Mesenchymal stem cell (in vitro differentiated cells and primary cell): ENCODE results near the gene CT45A3. TPM values are rescaled to one million over a fixed set of nuclear protein-coding genes. Genes with fewer than 3 reads are reported as not detected.
"Not testable (repeated sequence)": the region's sequence is repeated elsewhere in the genome, so short reads cannot be mapped to it uniquely, and the experiment has no call there.

Experiments
- DNase-seq: peaks from one replicate; pipeline ENCODE4 v3.0.0-alpha.2; 2013
- H2AFZ ChIP-seq: one replicate; pipeline ENCODE4 v1.6.1; 2013; ENCODE audit warnings: low read depth, mild to moderate bottlenecking, control low read depth, inconsistent platforms, low read length, moderate library complexity
- H2AK5ac ChIP-seq: 2 replicates; pipeline ENCODE4 v1.6.1; 2013; ENCODE audit warnings: low read length, moderate library complexity, mild to moderate bottlenecking, inconsistent platforms; ENCODE audit not compliant: severe bottlenecking
- H2BK120ac ChIP-seq: one replicate; pipeline ENCODE4 v1.6.1; 2013; ENCODE audit warnings: low read depth, mild to moderate bottlenecking, inconsistent platforms, low read length, moderate library complexity
- H2BK12ac ChIP-seq, 2 experiments: one replicate each; pipeline ENCODE4 v1.6.1; 2013; ENCODE audit warnings: inconsistent platforms in 2 of 2, low read length in 2 of 2, mild to moderate bottlenecking in 2 of 2, moderate library complexity in 2 of 2, control low read depth in 1 of 2
- H2BK15ac ChIP-seq: one replicate; pipeline ENCODE4 v1.6.1; 2013; ENCODE audit warnings: mild to moderate bottlenecking, low read depth, inconsistent platforms; ENCODE audit not compliant: poor library complexity, severe bottlenecking
- H2BK5ac ChIP-seq: 2 replicates; pipeline ENCODE4 v1.6.1; 2013; ENCODE audit warnings: low read depth, mild to moderate bottlenecking, low read length, control low read depth, inconsistent platforms; ENCODE audit not compliant: poor library complexity, severe bottlenecking
- H3K14ac ChIP-seq, 2 experiments: one replicate each; pipeline ENCODE4 v1.6.1; 2013; ENCODE audit warnings: inconsistent platforms in 2 of 2, low read length in 2 of 2, control low read depth in 1 of 2, mild to moderate bottlenecking in 1 of 2, moderate library complexity in 1 of 2
- H3K18ac ChIP-seq, 2 experiments: one replicate each; pipeline ENCODE4 v1.6.1; 2013; ENCODE audit warnings: inconsistent platforms in 2 of 2, low read length in 2 of 2, control low read depth in 1 of 2, low read depth in 1 of 2, mild to moderate bottlenecking in 1 of 2
- H3K23ac ChIP-seq, 2 experiments: one replicate each; pipeline ENCODE4 v1.6.1; 2013; ENCODE audit warnings: inconsistent platforms in 2 of 2, low read length in 2 of 2, mild to moderate bottlenecking in 2 of 2, moderate library complexity in 2 of 2, control low read depth in 1 of 2
- H3K27ac ChIP-seq: 2 replicates; pipeline ENCODE4 v1.5.1; 2013; ENCODE audit warnings: mild to moderate bottlenecking, moderate library complexity, low read length, control low read depth, inconsistent platforms; ENCODE audit not compliant: poor library complexity, severe bottlenecking
- H3K27me3 ChIP-seq, 2 experiments: 2 replicates each; pipeline versions ENCODE4 v1.6.1 to v1.7.0; 2013; ENCODE audit warnings: low read length in 2 of 2, mild to moderate bottlenecking in 2 of 2, moderate library complexity in 2 of 2, control low read depth in 1 of 2, inconsistent platforms in 1 of 2; ENCODE audit not compliant: control insufficient read depth in 1 of 2, insufficient read depth in 1 of 2
- H3K36me3 ChIP-seq, 2 experiments: 2 replicates each; pipeline versions ENCODE4 v1.6.1 to v1.7.0; 2013; ENCODE audit warnings: low read length in 2 of 2, control low read depth in 1 of 2, inconsistent platforms in 1 of 2, low read depth in 1 of 2, mild to moderate bottlenecking in 1 of 2; ENCODE audit not compliant: insufficient read depth in 2 of 2, control insufficient read depth in 1 of 2
- H3K4ac ChIP-seq, 2 experiments: one replicate each; pipeline ENCODE4 v1.6.1; 2013; ENCODE audit warnings: inconsistent platforms in 2 of 2, low read length in 2 of 2, mild to moderate bottlenecking in 2 of 2, moderate library complexity in 2 of 2, control low read depth in 1 of 2, low read depth in 1 of 2
- H3K4me1 ChIP-seq: 2 replicates; pipeline ENCODE4 v1.6.1; 2013; ENCODE audit warnings: low read depth, low read length, control low read depth; ENCODE audit not compliant: control insufficient read depth, insufficient read depth
- H3K4me2 ChIP-seq: 2 replicates; pipeline ENCODE4 v1.6.1; 2013; ENCODE audit warnings: low read length, mild to moderate bottlenecking, inconsistent platforms; ENCODE audit not compliant: poor library complexity, severe bottlenecking
- H3K4me3 ChIP-seq, 2 experiments: 2 replicates each; pipeline versions ENCODE4 v1.5.1 to v1.7.0; 2013; ENCODE audit warnings: low read length in 2 of 2, mild to moderate bottlenecking in 2 of 2, control low read depth in 1 of 2, low read depth in 1 of 2; ENCODE audit not compliant: insufficient read depth in 1 of 2
- H3K79me1 ChIP-seq: replicated peaks from 2 replicates; pipeline ENCODE4 v1.6.1; 2013; ENCODE audit warnings: mild to moderate bottlenecking, control low read depth, low read length, inconsistent platforms; ENCODE audit not compliant: poor library complexity, severe bottlenecking
- H3K9ac ChIP-seq: 2 replicates; pipeline ENCODE4 v1.7.0; 2013; ENCODE audit warnings: mild to moderate bottlenecking, low read length, moderate library complexity
- H3K9me3 ChIP-seq: 2 replicates; pipeline ENCODE4 v1.7.0; 2013; ENCODE audit warnings: mild to moderate bottlenecking, low read length; ENCODE audit not compliant: control insufficient read depth
- H4K8ac ChIP-seq: one replicate; pipeline ENCODE4 v1.6.1; 2013; ENCODE audit warnings: inconsistent platforms, mild to moderate bottlenecking, low read length, moderate library complexity
- H4K91ac ChIP-seq: one replicate; pipeline ENCODE4 v1.6.1; 2013; ENCODE audit warnings: mild to moderate bottlenecking, low read length, inconsistent platforms
- WGBS: methylation state at CpG from one replicate; pipeline ENCODE4 v1.1.7; 2013; ENCODE audit warnings: mixed read lengths; 5-methylcytosine and 5-hydroxymethylcytosine counted together
- small RNA-seq: library from polyadenylated mRNA; stranded (forward); fragments of <200 nt; extraction: miRNeasy Mini kit (QIAGEN cat#:217004); gene quantifications from one replicate; pipeline ENCODE3, GENCODE V24; 2013; ENCODE audit warnings: low read depth

The CT45A3 gene

DNA sequence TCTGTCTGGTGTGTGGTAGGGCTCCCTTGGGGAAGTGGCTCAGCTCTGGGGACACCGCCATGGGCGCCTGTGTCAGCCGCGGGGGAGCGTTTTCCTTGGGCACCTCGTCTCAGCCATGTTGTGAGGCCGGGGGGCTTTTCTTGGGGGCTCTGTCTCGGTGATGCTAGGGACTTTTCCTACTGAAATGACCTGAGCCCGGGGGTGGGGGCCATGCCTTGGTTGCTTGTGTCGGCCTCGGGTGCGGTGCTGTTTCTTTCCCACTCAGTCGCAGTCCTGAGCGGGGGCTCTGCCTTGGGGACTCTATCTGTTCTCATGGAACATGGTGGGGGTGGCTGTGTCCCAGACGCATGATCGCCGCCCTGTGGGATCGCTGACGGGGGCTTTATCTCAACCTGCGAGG, 54.2 kb downstream of the CT45A3 start:
- Histone ChIP-seq H4K91ac (no peak overlapping the region), H3K9ac (no peak overlapping the region), H3K14ac (no peak overlapping the region), H3K27me3 (no peaks in the 10 kb centered on the region), H3K36me3 (no peaks in the 10 kb centered on the region), H3K4me2 (no peak overlapping the region), H2BK12ac (no peak overlapping the region), H4K8ac (no peak overlapping the region), H3K9me3 (no peaks in the 10 kb centered on the region), H2AK5ac (no peak overlapping the region), H2BK5ac (no peak overlapping the region), H3K27ac (no peak overlapping the region), H2AFZ (no peak overlapping the region), H3K4me3 (no peak overlapping the region), H3K4me1 (no peaks in the 10 kb centered on the region), H3K23ac (no peak overlapping the region), H3K18ac (no peak overlapping the region), H3K4ac (no peak overlapping the region), H3K79me1 (no peaks in the 10 kb centered on the region), H2BK15ac (no peak overlapping the region), H2BK120ac (no peak overlapping the region)
- DNase-seq, result no peak
- 88% methylated on average over 19 of the region's 20 CpGs for WGBS

DNA sequence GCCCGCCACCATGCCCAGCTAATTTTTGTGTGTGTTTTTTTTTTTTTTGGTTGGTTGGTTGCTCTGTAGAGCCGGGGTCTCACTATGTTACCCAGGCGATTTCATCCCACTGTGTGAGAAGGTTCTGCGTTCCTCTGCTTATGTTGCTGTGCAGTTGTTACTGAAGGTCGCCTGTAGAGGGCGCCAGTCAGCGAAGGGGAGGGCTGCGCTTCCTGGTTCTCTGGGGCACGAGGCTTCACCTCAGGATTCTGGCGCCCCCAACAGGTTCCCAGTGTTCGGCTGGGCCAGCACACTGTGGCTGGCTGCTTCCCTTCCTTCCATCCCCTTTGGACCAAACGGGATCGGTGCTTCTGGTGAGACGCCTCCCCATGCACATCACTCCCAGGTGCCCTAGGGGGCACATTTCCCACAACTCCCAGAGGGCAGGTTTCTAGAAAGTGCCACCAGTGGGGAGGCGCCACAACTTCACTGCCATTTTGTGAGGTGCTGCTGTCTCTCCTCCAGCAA, 54.8 kb downstream of the CT45A3 start, which contains the start of gene CT45A1:
Gene CT45A1 (plus strand): TSS at position 457 of the 507 bp plus-strand sequence. CDS start 5,302 bp downstream, outside the sequence.
- WGBS, result no CpG with 5 or more reads among the region's 15 CpGs
- H4K8ac ChIP-seq, H3K4me2 ChIP-seq, H3K27ac ChIP-seq, H2BK5ac ChIP-seq, H4K91ac ChIP-seq, H2BK15ac ChIP-seq, H3K4me1 ChIP-seq, H3K14ac ChIP-seq, H3K4ac ChIP-seq, H3K36me3 ChIP-seq, H3K4me3 ChIP-seq, H2BK12ac ChIP-seq, H3K23ac ChIP-seq, H3K9ac ChIP-seq, H3K18ac ChIP-seq, DNase-seq, H3K9me3 ChIP-seq, H2AFZ ChIP-seq, H3K27me3 ChIP-seq, H3K79me1 ChIP-seq, H2AK5ac ChIP-seq, H2BK120ac ChIP-seq: not testable (repeated sequence)

Small RNA genes within 50 kb of the gene (small RNA-seq; reads per million reads assigned to genes)
- gene AC240442.1, result not detected
